GM23338 (cell line): ENCODE data around the gene SORT1. TPM values are rescaled to one million over a fixed set of nuclear protein-coding genes. Genes with fewer than 3 reads are reported as not detected.

Experiments used
- ATAC-seq: fragments of 200-7000 bp; cut with Tn5 transposase; 3 replicates; pipeline ENCODE4 v1.9.1; 2020
- DNase-seq: peaks from one replicate; pipeline ENCODE4 v3.0.0-alpha.2; 2015; ENCODE audit warnings: low spot score
- H2AFZ ChIP-seq: fragments of 200-600 bp; sonication (generic); 2 replicates; pipeline ENCODE4 v1.8.0; 2016; ENCODE audit warnings: antibody characterized with exemption, mild to moderate bottlenecking, moderate library complexity
- H3F3A ChIP-seq: fragments of 200-600 bp; sonication (generic); replicated peaks from 2 replicates; pipeline ENCODE4 v1.8.0; 2017; ENCODE audit warnings: antibody characterized with exemption, mixed run types, low read depth
- H3K27ac ChIP-seq: fragments of 200-600 bp; sonication (generic); 2 replicates; pipeline ENCODE4 v1.6.1; 2016; ENCODE audit warnings: low read depth
- H3K27me3 ChIP-seq: fragments of 200-600 bp; sonication (generic); 2 replicates; pipeline ENCODE4 v1.8.0; 2016; ENCODE audit warnings: mild to moderate bottlenecking, mixed run types, moderate library complexity; ENCODE audit not compliant: insufficient read depth
- H3K36me3 ChIP-seq: fragments of 200-600 bp; sonication (generic); 2 replicates; pipeline ENCODE4 v1.8.0; 2016; ENCODE audit warnings: mild to moderate bottlenecking; ENCODE audit not compliant: insufficient read depth
- H3K4me1 ChIP-seq: fragments of 200-600 bp; sonication (generic); 2 replicates; pipeline ENCODE4 v1.8.0; 2016; ENCODE audit warnings: mild to moderate bottlenecking, moderate library complexity; ENCODE audit not compliant: insufficient read depth
- H3K4me2 ChIP-seq: fragments of 200-600 bp; sonication (generic); 2 replicates; pipeline ENCODE4 v1.7.1; 2017; ENCODE audit warnings: mixed run types
- H3K4me3 ChIP-seq: fragments of 200-600 bp; sonication (generic); 2 replicates; pipeline ENCODE4 v1.6.1; 2016; ENCODE audit warnings: mixed run types
- H3K79me2 ChIP-seq: fragments of 200-600 bp; sonication (generic); replicated peaks from 2 replicates; pipeline ENCODE4 v1.8.0; 2017; ENCODE audit warnings: mild to moderate bottlenecking; ENCODE audit not compliant: insufficient read depth
- H3K9me2 ChIP-seq: fragments of 200-600 bp; sonication (generic); 2 replicates; pipeline ENCODE4 v1.8.0; 2017; ENCODE audit not compliant: insufficient read depth
- H4K20me1 ChIP-seq: fragments of 200-600 bp; sonication (generic); replicated peaks from 2 replicates; pipeline ENCODE4 v1.8.0; 2017; ENCODE audit warnings: mild to moderate bottlenecking; ENCODE audit not compliant: insufficient read depth
- H3K27ac Mint-ChIP-seq: 2 replicates; pipeline ENCODE4 v1.8.0; 2020; ENCODE audit warnings: inconsistent platforms, mild to moderate bottlenecking, moderate library complexity, mixed read lengths
- H3K27me3 Mint-ChIP-seq: 3 replicates; pipeline ENCODE4 v1.8.0; 2022; ENCODE audit warnings: low read depth, mild to moderate bottlenecking, moderate library complexity, mixed read lengths, inconsistent platforms; ENCODE audit not compliant: insufficient read depth, poor library complexity
- H3K36me3 Mint-ChIP-seq: 3 replicates; pipeline ENCODE4 v1.8.0; 2021; ENCODE audit warnings: low read depth, mild to moderate bottlenecking, inconsistent platforms, moderate library complexity, mixed read lengths
- H3K4me1 Mint-ChIP-seq: 3 replicates; pipeline ENCODE4 v1.8.0; 2020; ENCODE audit warnings: mild to moderate bottlenecking, inconsistent platforms, mixed read lengths
- H3K4me3 Mint-ChIP-seq: 3 replicates; pipeline ENCODE4 v1.8.0; 2021; ENCODE audit warnings: moderate library complexity, mild to moderate bottlenecking, inconsistent platforms, mixed read lengths
- H3K9me3 Mint-ChIP-seq: 3 replicates; pipeline ENCODE4 v1.8.0; 2020; ENCODE audit warnings: moderate library complexity, mild to moderate bottlenecking, inconsistent platforms, mixed read lengths
- CREB1 ChIP-seq: fragments of 250-450 bp; sonication (Bioruptor Pico); IDR thresholded peaks from 2 replicates; pipeline ENCODE4 v1.5.0; 2020; ENCODE audit warnings: low read depth, mild to moderate bottlenecking, moderate library complexity
- CTCF ChIP-seq, 2 experiments: fragments of 200-600 bp in 1 of 2; sonication (generic) in 1 of 2; conservative IDR thresholded peaks; 2 replicates each; pipeline versions ENCODE4 v1.5.1 to v1.6.1; 2016 to 2017; ENCODE audit warnings: antibody characterized with exemption in 2 of 2, low read depth in 2 of 2, mild to moderate bottlenecking in 2 of 2, moderate library complexity in 1 of 2
- ETS1 ChIP-seq: IDR thresholded peaks from 2 replicates; pipeline ENCODE4 v1.6.1; 2016; ENCODE audit warnings: antibody characterized with exemption
- EZH2 ChIP-seq: fragments of 200-600 bp; sonication (generic); IDR thresholded peaks from one replicate; pipeline ENCODE4 v1.8.0; 2017; ENCODE audit warnings: antibody characterized with exemption, mild to moderate bottlenecking, low read depth; ENCODE audit not compliant: unreplicated experiment
- EZH2phosphoT487 ChIP-seq: fragments of 200-600 bp; sonication (generic); IDR thresholded peaks from one replicate; pipeline ENCODE4 v1.8.1; 2018; ENCODE audit warnings: antibody characterized with exemption; ENCODE audit not compliant: unreplicated experiment
- JUNB ChIP-seq: IDR thresholded peaks from one replicate; pipeline ENCODE4 v1.6.1; 2016; ENCODE audit warnings: antibody characterized with exemption; ENCODE audit not compliant: unreplicated experiment
- NANOG ChIP-seq: IDR thresholded peaks from 2 replicates; pipeline ENCODE4 v1.6.1; 2016; ENCODE audit warnings: antibody characterized with exemption, borderline replicate concordance
- POLR2AphosphoS5 ChIP-seq: IDR thresholded peaks from 2 replicates; pipeline ENCODE4 v1.6.1; 2016; ENCODE audit warnings: antibody characterized with exemption, low read depth
- REST ChIP-seq: IDR thresholded peaks from one replicate; pipeline ENCODE4 v1.6.1; 2018; ENCODE audit warnings: antibody characterized with exemption; ENCODE audit not compliant: unreplicated experiment
- STAT1 ChIP-seq: IDR thresholded peaks from one replicate; pipeline ENCODE4 v1.6.1; 2016; ENCODE audit warnings: antibody characterized with exemption; ENCODE audit not compliant: unreplicated experiment
- ZNF114 ChIP-seq: fragments of 250-450 bp; sonication (Bioruptor Pico); IDR thresholded peaks from 2 replicates; pipeline ENCODE4 v1.5.0; 2020; ENCODE audit warnings: mild to moderate bottlenecking, moderate library complexity
- ZNF331 ChIP-seq: fragments of 250-450 bp; sonication (Bioruptor Pico); IDR thresholded peaks from 2 replicates; pipeline ENCODE4 v1.5.0; 2020; ENCODE audit warnings: low read depth, mild to moderate bottlenecking, moderate library complexity
- ZNF462 ChIP-seq: fragments of 250-450 bp; sonication (Bioruptor Pico); IDR thresholded peaks from 2 replicates; pipeline ENCODE4 v1.5.0; 2020; ENCODE audit warnings: mild to moderate bottlenecking, moderate library complexity
- polyA plus RNA-seq: library from polyadenylated mRNA; unstranded; fragments of >200 nt; fragmentation: Nextera tagmentation; extraction: Ambion mirVana; gene quantifications from 2 replicates; pipeline ENCODE4 v1.2.1, GENCODE V29; 2016
- total RNA-seq: library from RNA; depleted of rRNA; stranded (reverse); fragments of >200 nt; shearing (Covaris generic); gene quantifications from 2 replicates; pipeline ENCODE4 v1.2.3, GENCODE V29; 2014

The SORT1 gene
- total and polyA plus RNA-seq, 2 experiments from 2014 or later = 10.9 to 55.4 TPM

- H3K4me1 ChIP-seq = peaks cover 16% of the 10 kb centered on the region
These were observed 126.3 kb downstream of the SORT1 start for GRCh38 chr1:109271458-109271857.

More at GRCh38 chr1:109271458-109271857, 126.3 kb downstream of the SORT1 start:
- no peak overlapping the region for H2AFZ ChIP-seq
- peaks cover 14% of the 10 kb centered on the region for H3K27me3 Mint-ChIP-seq
- no peak for TF ChIP-seq POLR2AphosphoS5
- no peak for TF ChIP-seq ZNF462
- TF ChIP-seq REST = no peak
- TF ChIP-seq EZH2 = no peak
- TF ChIP-seq ETS1 = no peak
- TF ChIP-seq STAT1 = no peak
- TF ChIP-seq CTCF (conservative IDR thresholded peaks at IDR 0.05; ENCODE audit: low read depth in 2 of 2) = no peak
- no peak for TF ChIP-seq ZNF114 (CRISPR knock-in tag)
- TF ChIP-seq JUNB = no peak
- no peak for TF ChIP-seq CREB1 (CRISPR knock-in tag)
- TF ChIP-seq NANOG = no peak
- no peak for TF ChIP-seq ZNF331
- TF ChIP-seq EZH2phosphoT487 = no peak
- H3K9me2 ChIP-seq = no peaks in the 10 kb centered on the region
- H3K4me3 ChIP-seq = no peak overlapping the region
- peaks cover 22% of the 10 kb centered on the region for H3K4me1 Mint-ChIP-seq
- H3K36me3 Mint-ChIP-seq = peaks cover 18% of the 10 kb centered on the region
- H3K4me2 ChIP-seq = no peak overlapping the region
- no peak overlapping the region for H3K27ac Mint-ChIP-seq
- H3K27me3 ChIP-seq = no peaks in the 10 kb centered on the region
- no peak overlapping the region for H3K4me3 Mint-ChIP-seq
- peaks cover 3% of the 10 kb centered on the region; the same call in 1 of the 2 replicates for H3F3A ChIP-seq
- DNase-seq (no peak), ATAC-seq (no peak)
- no peaks in the 10 kb centered on the region for H3K36me3 ChIP-seq
- no peaks in the 10 kb centered on the region; the same call in 2 of the 3 replicates for H3K9me3 Mint-ChIP-seq
- H3K27ac ChIP-seq = no peak overlapping the region
- no peaks in the 10 kb centered on the region for H4K20me1 ChIP-seq
- no peaks in the 10 kb centered on the region for H3K79me2 ChIP-seq
